ENCODE results near the gene PVRIG. TPM values are rescaled to one million over a fixed set of nuclear protein-coding genes. Genes with fewer than 3 reads are reported as not detected.

The PVRIG gene
- polyA plus RNA-seq, 1 donor from 2014 or later: 0.16 TPM

DNA sequence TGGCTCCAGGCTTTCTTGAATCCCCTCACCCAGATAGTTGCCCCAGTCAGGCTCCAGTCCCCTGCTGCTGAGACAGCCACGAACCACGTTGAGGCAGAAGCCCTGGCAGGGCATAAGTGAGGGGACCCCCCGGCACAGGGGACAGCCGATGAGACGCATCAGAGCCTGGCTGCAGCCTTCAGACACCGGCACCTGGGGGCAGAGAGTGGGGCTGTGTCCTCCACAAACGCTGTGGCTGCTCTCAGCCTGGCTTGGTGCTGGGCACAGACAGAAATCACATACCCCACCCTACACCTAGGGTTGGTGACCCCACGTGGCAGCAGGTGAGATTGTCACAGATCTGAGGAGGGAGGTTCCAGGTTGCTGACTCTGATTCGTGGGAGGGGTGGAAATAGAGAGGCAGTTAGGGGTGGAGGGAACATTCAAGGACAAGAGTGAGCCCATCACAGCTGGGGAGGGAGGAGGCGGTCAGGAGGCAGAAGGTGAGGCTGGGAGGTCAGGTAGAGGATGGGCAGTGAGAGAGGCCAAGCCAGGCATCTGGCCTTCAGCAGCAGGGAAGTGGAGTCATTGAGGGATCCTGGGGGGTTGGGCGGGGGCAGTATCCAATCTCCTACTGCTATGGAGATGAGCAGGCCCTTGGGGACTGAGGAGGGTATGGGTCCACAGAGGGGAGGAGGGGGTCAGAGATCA, 45.8 kb upstream of the PVRIG start:
- Histone ChIP-seq H3K27ac (ENCODE audit: low read length) (no peak overlapping the region), H3K9me3 (ENCODE audit: low read length) (no peaks in the 10 kb centered on the region), H3K36me3 (ENCODE audit: insufficient read depth, low read length) (no peaks in the 10 kb centered on the region), H3K27me3 (ENCODE audit: insufficient read depth, low read depth, low read length) (no peaks in the 10 kb centered on the region), H3K4me2 (ENCODE audit: low read length) (no peak overlapping the region), H3F3A (ENCODE audit: insufficient read depth, low read length, poor library complexity, severe bottlenecking) (no peaks in the 10 kb centered on the region), H2AFZ (ENCODE audit: low read depth, low read length) (no peak overlapping the region), H3K9me2 (ENCODE audit: insufficient read depth, low read length) (no peaks in the 10 kb centered on the region), H3K79me2 (replicated peaks; ENCODE audit: insufficient read depth, low read length) (peaks cover 22% of the 10 kb centered on the region), H4K20me1 (ENCODE audit: insufficient read depth) (no peaks in the 10 kb centered on the region), H3K9ac (ENCODE audit: low read length) (no peak overlapping the region), H3K4me3 (ENCODE audit: low read length) (no peak overlapping the region)
- TF ChIP-seq TAF1 (IDR thresholded peaks at IDR 0.05; ENCODE audit: low read depth) (no peak), EZH2 (IDR thresholded peaks at IDR 0.05; ENCODE audit: borderline replicate concordance, insufficient read depth, low read length, poor library complexity, severe bottlenecking) (no peak), POLR2AphosphoS5 (IDR thresholded peaks at IDR 0.05) (no peak), MXI1 (conservative IDR thresholded peaks at IDR 0.05; ENCODE audit: poor library complexity, severe bottlenecking) (no peak), EP300 (conservative IDR thresholded peaks at IDR 0.05; ENCODE audit: poor library complexity, severe bottlenecking) (no peak), SMC3 (conservative IDR thresholded peaks at IDR 0.05; ENCODE audit: poor library complexity) (no peak), RAD21 (conservative IDR thresholded peaks at IDR 0.05) (no peak)
- TF ChIP-seq, protein P1, sequence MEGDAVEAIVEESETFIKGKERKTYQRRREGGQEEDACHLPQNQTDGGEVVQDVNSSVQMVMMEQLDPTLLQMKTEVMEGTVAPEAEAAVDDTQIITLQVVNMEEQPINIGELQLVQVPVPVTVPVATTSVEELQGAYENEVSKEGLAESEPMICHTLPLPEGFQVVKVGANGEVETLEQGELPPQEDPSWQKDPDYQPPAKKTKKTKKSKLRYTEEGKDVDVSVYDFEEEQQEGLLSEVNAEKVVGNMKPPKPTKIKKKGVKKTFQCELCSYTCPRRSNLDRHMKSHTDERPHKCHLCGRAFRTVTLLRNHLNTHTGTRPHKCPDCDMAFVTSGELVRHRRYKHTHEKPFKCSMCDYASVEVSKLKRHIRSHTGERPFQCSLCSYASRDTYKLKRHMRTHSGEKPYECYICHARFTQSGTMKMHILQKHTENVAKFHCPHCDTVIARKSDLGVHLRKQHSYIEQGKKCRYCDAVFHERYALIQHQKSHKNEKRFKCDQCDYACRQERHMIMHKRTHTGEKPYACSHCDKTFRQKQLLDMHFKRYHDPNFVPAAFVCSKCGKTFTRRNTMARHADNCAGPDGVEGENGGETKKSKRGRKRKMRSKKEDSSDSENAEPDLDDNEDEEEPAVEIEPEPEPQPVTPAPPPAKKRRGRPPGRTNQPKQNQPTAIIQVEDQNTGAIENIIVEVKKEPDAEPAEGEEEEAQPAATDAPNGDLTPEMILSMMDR (IDR thresholded peaks at IDR 0.05; ENCODE audit: poor library complexity, severe bottlenecking): no peak
- TF ChIP-seq, protein P2, sequence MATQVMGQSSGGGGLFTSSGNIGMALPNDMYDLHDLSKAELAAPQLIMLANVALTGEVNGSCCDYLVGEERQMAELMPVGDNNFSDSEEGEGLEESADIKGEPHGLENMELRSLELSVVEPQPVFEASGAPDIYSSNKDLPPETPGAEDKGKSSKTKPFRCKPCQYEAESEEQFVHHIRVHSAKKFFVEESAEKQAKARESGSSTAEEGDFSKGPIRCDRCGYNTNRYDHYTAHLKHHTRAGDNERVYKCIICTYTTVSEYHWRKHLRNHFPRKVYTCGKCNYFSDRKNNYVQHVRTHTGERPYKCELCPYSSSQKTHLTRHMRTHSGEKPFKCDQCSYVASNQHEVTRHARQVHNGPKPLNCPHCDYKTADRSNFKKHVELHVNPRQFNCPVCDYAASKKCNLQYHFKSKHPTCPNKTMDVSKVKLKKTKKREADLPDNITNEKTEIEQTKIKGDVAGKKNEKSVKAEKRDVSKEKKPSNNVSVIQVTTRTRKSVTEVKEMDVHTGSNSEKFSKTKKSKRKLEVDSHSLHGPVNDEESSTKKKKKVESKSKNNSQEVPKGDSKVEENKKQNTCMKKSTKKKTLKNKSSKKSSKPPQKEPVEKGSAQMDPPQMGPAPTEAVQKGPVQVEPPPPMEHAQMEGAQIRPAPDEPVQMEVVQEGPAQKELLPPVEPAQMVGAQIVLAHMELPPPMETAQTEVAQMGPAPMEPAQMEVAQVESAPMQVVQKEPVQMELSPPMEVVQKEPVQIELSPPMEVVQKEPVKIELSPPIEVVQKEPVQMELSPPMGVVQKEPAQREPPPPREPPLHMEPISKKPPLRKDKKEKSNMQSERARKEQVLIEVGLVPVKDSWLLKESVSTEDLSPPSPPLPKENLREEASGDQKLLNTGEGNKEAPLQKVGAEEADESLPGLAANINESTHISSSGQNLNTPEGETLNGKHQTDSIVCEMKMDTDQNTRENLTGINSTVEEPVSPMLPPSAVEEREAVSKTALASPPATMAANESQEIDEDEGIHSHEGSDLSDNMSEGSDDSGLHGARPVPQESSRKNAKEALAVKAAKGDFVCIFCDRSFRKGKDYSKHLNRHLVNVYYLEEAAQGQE (IDR thresholded peaks at IDR 0.05; ENCODE audit: borderline replicate concordance): no peak

DNA sequence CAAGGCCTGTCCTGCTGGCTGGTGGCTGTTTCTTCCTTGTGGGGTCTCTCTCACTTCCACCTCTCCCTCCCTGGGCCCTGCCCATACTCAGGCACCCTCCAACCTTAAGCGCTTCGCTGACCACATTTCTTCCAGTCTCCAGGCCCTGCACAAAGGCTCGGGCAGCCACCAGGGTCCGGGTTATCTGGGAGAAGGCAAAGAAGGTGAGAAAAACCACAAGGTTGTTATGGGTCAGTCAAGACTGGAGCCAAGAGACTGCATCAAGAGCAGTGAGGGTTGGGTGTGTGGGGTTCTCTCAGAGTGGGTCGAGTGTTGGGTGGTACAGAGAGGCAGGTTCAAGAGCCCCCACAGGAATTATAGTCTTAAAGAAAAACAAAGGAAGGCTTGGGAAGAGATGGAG, 45.2 kb upstream of the PVRIG start:
- H3K4me2 ChIP-seq (ENCODE audit: low read length): no peak overlapping the region
- no peaks in the 10 kb centered on the region for H4K20me1 ChIP-seq (ENCODE audit: insufficient read depth)
- no peak overlapping the region for H2AFZ ChIP-seq (ENCODE audit: low read depth, low read length)
- H3K79me2 ChIP-seq (replicated peaks; ENCODE audit: insufficient read depth, low read length): peaks cover 22% of the 10 kb centered on the region
- no peaks in the 10 kb centered on the region for H3K27me3 ChIP-seq (ENCODE audit: insufficient read depth, low read depth, low read length)
- no peaks in the 10 kb centered on the region for H3F3A ChIP-seq (ENCODE audit: insufficient read depth, low read length, poor library complexity, severe bottlenecking)
- no peaks in the 10 kb centered on the region for H3K36me3 ChIP-seq (ENCODE audit: insufficient read depth, low read length)
- H3K9ac ChIP-seq (ENCODE audit: low read length): no peak overlapping the region
- TF ChIP-seq EP300 (conservative IDR thresholded peaks at IDR 0.05; ENCODE audit: poor library complexity, severe bottlenecking) (no peak), TAF1 (IDR thresholded peaks at IDR 0.05; ENCODE audit: low read depth) (no peak), RAD21 (conservative IDR thresholded peaks at IDR 0.05) (no peak)
- TF ChIP-seq, protein P2 (IDR thresholded peaks at IDR 0.05; ENCODE audit: borderline replicate concordance): no peak
- peak overlapping the region; percentile 88 for H3K4me3 ChIP-seq (ENCODE audit: low read length)
- H3K27ac ChIP-seq (ENCODE audit: low read length): no peak overlapping the region
- H3K9me2 ChIP-seq (ENCODE audit: insufficient read depth, low read length): no peaks in the 10 kb centered on the region
- H3K9me3 ChIP-seq (ENCODE audit: low read length): no peaks in the 10 kb centered on the region

Data from neural cell (in vitro differentiated cells).